HepG2 (cell line): ENCODE measurements around the gene HILPDA. TPM values are rescaled to one million over a fixed set of nuclear protein-coding genes. Genes with fewer than 3 reads are reported as not detected.

Source experiments
- ATAC-seq: fragments of 200-7000 bp; cut with Tn5 transposase; 3 replicates; pipeline ENCODE4 v1.9.1; 2020; ENCODE audit warnings: mild to moderate bottlenecking, moderate library complexity
- BruUV-seq: library from RNA; stranded (reverse); fragments of 400-500 nt; replicated peaks from 2 replicates; lab custom pipeline; 2021; lab: Mats Ljungman, UMichigan
- CTCF ChIA-PET: fragments of 300-600 bp; formaldehyde crosslinking; extraction: SDS; loops from one replicate; lab custom pipeline; 2021; ENCODE audit warnings: low total read pairs, inconsistent platforms, low intra/inter-chr PET ratio; lab: Yijun Ruan, JAX
- POLR2A ChIA-PET: fragments of 350-600 bp; sonication (Branson Sonifier 250); formaldehyde crosslinking; loops from one replicate; lab custom pipeline; 2020; ENCODE audit warnings: antibody characterized with exemption, inconsistent platforms; lab: Yijun Ruan, JAX
- DNase-seq: peaks from one replicate; pipeline ENCODE4 v3.0.0-alpha.2; 2015; ENCODE audit warnings: low spot score
- FAIRE-seq: peaks from 3 replicates; lab custom pipeline; 2011; peaks lifted over from hg19 to GRCh38; lab: Jason Lieb, UNC
- H2AFZ ChIP-seq: one replicate; pipeline ENCODE4 v1.6.1; 2011; ENCODE audit warnings: low read length, inconsistent platforms
- H3K27ac ChIP-seq: fragments of 300-600 bp; 3 replicates; pipeline ENCODE4 v1.8.0; 2011; ENCODE audit warnings: mixed run types, mild to moderate bottlenecking, mixed read lengths, low read length, inconsistent platforms; ENCODE audit not compliant: insufficient read depth; ENCODE audit errors: extremely low read length
- H3K27me3 ChIP-seq, 2 experiments: fragments of 200-600 bp in 1 of 2; 2 replicates in 1 of 2; 3 replicates in 1 of 2; pipeline versions ENCODE4 v1.6.0 to v1.8.0; 2011; ENCODE audit warnings: low read length in 2 of 2, mild to moderate bottlenecking in 2 of 2, moderate library complexity in 2 of 2, inconsistent platforms in 1 of 2; ENCODE audit not compliant: insufficient read depth in 2 of 2, control insufficient read depth in 1 of 2
- H3K36me3 ChIP-seq, 2 experiments: fragments of 200-600 bp in 1 of 2; replicated peaks in 1 of 2; 2 replicates in 1 of 2; 3 replicates in 1 of 2; pipeline versions ENCODE4 v1.5.1 to v1.8.0; 2011; ENCODE audit warnings: low read length in 2 of 2, inconsistent platforms in 1 of 2; ENCODE audit not compliant: insufficient read depth in 2 of 2, control insufficient read depth in 1 of 2
- H3K4me1 ChIP-seq: 2 replicates; pipeline ENCODE4 v1.5.1; 2012; ENCODE audit warnings: low read length, inconsistent platforms; ENCODE audit not compliant: insufficient read depth
- H3K4me2 ChIP-seq: 2 replicates; pipeline ENCODE4 v1.6.0; 2011; ENCODE audit warnings: low read depth, low read length, inconsistent platforms
- H3K4me3 ChIP-seq, 3 experiments: fragments of 200-600 bp in 1 of 3; sonication (generic), shearing (Covaris generic) in 1 of 3; replicated peaks in 1 of 3; 2 replicates each; pipeline ENCODE4 v1.5.1; 2011 to 2016; ENCODE audit warnings: low read length in 3 of 3, inconsistent platforms in 2 of 3, low read depth in 2 of 3, mild to moderate bottlenecking in 2 of 3, control low read depth in 1 of 3, mixed read lengths in 1 of 3; ENCODE audit not compliant: insufficient read depth in 1 of 3
- H3K79me2 ChIP-seq: one replicate; pipeline ENCODE4 v1.6.1; 2011; ENCODE audit warnings: low read length, inconsistent platforms; ENCODE audit not compliant: insufficient read depth
- H3K9ac ChIP-seq: 2 replicates; pipeline ENCODE4 v1.6.0; 2011; ENCODE audit warnings: mild to moderate bottlenecking, low read depth, low read length, inconsistent platforms; ENCODE audit not compliant: insufficient read depth
- H3K9me3 ChIP-seq: 2 replicates; pipeline ENCODE4 v1.5.1; 2012; ENCODE audit warnings: mild to moderate bottlenecking, low read length
- H4K20me1 ChIP-seq: 2 replicates; pipeline ENCODE4 v1.6.0; 2011; ENCODE audit warnings: inconsistent platforms, mild to moderate bottlenecking, low read length, moderate library complexity; ENCODE audit not compliant: insufficient read depth
- KAT7 ChIP-seq: IDR thresholded peaks from 2 replicates; pipeline ENCODE4 v1.6.1; 2018; ENCODE audit warnings: borderline replicate concordance, missing compliant biosample characterization
- SMARCE1 ChIP-seq: fragments of 450-650 bp; IDR thresholded peaks from 2 replicates; pipeline ENCODE4 v1.6.1; 2017; ENCODE audit warnings: borderline replicate concordance
- SNRNP70 ChIP-seq: fragments of 200-400 bp; formaldehyde crosslinking; IDR thresholded peaks from 2 replicates; pipeline ENCODE4 v1.6.1; 2017; ENCODE audit warnings: mild to moderate bottlenecking, low read depth, low read length, moderate library complexity
- ZIK1 ChIP-seq: sonication (generic); formaldehyde crosslinking; IDR thresholded peaks from 2 replicates; pipeline ENCODE4 v1.5.0; 2020; ENCODE audit warnings: mild to moderate bottlenecking, low read depth, missing genetic modification reagents, borderline replicate concordance
- ZNF121 ChIP-seq: sonication (generic); formaldehyde crosslinking; IDR thresholded peaks from 2 replicates; pipeline ENCODE4 v1.5.0; 2020; ENCODE audit warnings: mild to moderate bottlenecking, missing genetic modification reagents
- ZNF530 ChIP-seq: sonication (generic); formaldehyde crosslinking; IDR thresholded peaks from 2 replicates; pipeline ENCODE4 v1.5.0; 2020; ENCODE audit warnings: low read depth, mild to moderate bottlenecking, missing genetic modification reagents
- ZNF615 ChIP-seq: sonication (generic); formaldehyde crosslinking; IDR thresholded peaks from 2 replicates; pipeline ENCODE4 v1.5.0; 2020; ENCODE audit warnings: mild to moderate bottlenecking, missing genetic modification reagents, borderline replicate concordance
- ZNF766 ChIP-seq: sonication (generic); formaldehyde crosslinking; IDR thresholded peaks from 2 replicates; pipeline ENCODE4 v1.5.0; 2020; ENCODE audit warnings: missing genetic modification reagents, borderline replicate concordance
- WGBS: methylation state at CpG from one replicate; pipeline ENCODE4 v1.1.6; 2017; ENCODE audit warnings: low lambda C conversion rate; 5-methylcytosine and 5-hydroxymethylcytosine counted together
- in situ Hi-C: cut with HindIII; loops from 2 replicates; pipeline ENCODE4 v1.10.0; 2017; ENCODE audit warnings: low pct_unique_long_range_greater_than_20kb; ENCODE audit not compliant: extremely low pct_ligation_motif_present
- intact Hi-C: fragments of 100-400 bp; cut with micrococcal nuclease; formaldehyde crosslinking; loops from one replicate; pipeline ENCODE4 v1.10.0; 2022; ENCODE audit not compliant: unreplicated experiment
- polyA plus RNA-seq, 8 experiments: library from polyadenylated mRNA; depleted of rRNA in 3 of 8; stranded (reverse) in 7 of 8; unstranded in 1 of 8; fragments of >200 nt; fragmentation: Illumina TruSeq in 4 of 8; extraction: Trizol in 4 of 8; gene quantifications; 2 replicates each; pipeline versions ENCODE4 v1.2.1 to v1.2.3, GENCODE V29; 2011 to 2016; ENCODE audit warnings: low read depth in 4 of 8, missing spikeins in 1 of 8, mixed read lengths in 1 of 8; ENCODE audit not compliant: insufficient read depth in 1 of 8
- total RNA-seq, 5 experiments: library from RNA; depleted of rRNA; stranded (reverse); fragments of >200 nt; fragmentation: Illumina TruSeq; extraction: Trizol; gene quantifications; 2 replicates each; pipeline ENCODE4 v1.2.3, GENCODE V29; 2016; ENCODE audit warnings: low read depth in 1 of 5
- TF ChIP-seq, protein P1 (sequence below): sonication (generic); formaldehyde crosslinking; IDR thresholded peaks from 2 replicates; pipeline ENCODE4 v1.4.0; 2020; ENCODE audit warnings: missing genetic modification reagents

HILPDA gene
- total and polyA plus RNA-seq, 2 of the 13 experiments (the other 11 are each of a cell fraction or from before 2014, with no cell fraction given): 11.1 to 44.0 TPM

DNA sequence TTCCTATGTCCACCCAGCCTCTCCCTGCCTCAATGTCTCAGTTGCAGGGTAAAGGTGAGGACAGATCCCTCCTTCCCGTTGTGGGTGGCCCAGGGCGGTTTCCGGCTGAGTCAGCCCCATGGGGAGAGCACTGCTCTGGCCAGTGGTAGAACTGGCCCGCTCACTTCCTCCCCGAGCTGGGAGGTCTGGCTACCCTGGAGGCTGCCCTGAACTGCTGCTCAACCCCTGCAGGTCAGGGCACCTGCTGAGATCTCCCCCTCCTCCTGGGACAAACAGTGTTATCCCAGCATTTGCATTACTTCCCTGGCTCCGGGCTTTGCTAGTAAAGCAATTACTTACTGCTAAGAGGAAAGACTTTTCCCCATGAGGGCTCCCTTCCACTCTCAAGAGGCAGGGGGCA is 24.5 kb upstream of the HILPDA start:
- peaks cover 55% of the 10 kb centered on the region for H3K4me1 ChIP-seq
- no peak overlapping the region for H3K4me3 ChIP-seq
- no peak for FAIRE-seq
- TF ChIP-seq ZNF530 (CRISPR knock-in tag) (no peak), ZNF121 (peak; percentile 74), ZNF766 (CRISPR knock-in tag) (no peak)
- no peaks in the 10 kb centered on the region for H3K36me3 ChIP-seq
- 16% methylated on average over 5 of the region's 6 CpGs for WGBS
- no peak overlapping the region for H3K4me2 ChIP-seq
- DNase-seq: no peak
- no peaks in the 10 kb centered on the region for H3K79me2 ChIP-seq
- POLR2A ChIA-PET: no interaction called here
- H3K9ac ChIP-seq: no peak overlapping the region
- no peak overlapping the region for H2AFZ ChIP-seq
- H3K27me3 ChIP-seq: peaks cover 2 to 10% of the 10 kb centered on the region in 2 experiments; a peak in 3 of 5 replicates
- peak; percentile 23; the same call in 1 of the 3 replicates for ATAC-seq
- no peak overlapping the region for H3K27ac ChIP-seq
- in situ Hi-C loops: loop anchor here (25.0 kb wide), 1 partner anchor 456 kb away; no protein-coding TSS in a partner anchor
- no peaks in the 10 kb centered on the region for H4K20me1 ChIP-seq
- intact Hi-C loops: no loop called here
- CTCF ChIA-PET: interaction anchor here (7.4 kb wide), 1 partner anchor 29 kb away, joined by 140 read pairs; no protein-coding TSS in a partner anchor
- no peaks in the 10 kb centered on the region for H3K9me3 ChIP-seq
- no TSS peak for BruUV-seq

DNA sequence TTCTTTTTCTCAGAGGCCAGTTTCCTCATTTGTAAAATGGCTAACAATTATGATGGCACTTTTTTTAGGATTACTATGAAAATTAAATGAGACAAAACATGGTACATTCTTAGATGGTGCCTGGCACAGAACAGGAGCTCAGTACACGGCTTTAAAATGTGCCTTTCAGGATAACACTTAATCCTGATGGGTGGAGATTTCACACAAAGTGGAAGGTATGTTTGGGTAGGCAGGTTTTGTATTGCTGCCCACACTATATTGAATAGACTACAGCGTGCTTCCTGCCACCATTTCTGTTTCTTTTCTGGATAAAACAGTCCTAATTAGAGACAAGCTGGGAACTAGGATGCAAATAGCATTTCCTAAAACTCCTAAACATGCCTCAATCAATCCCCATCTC is 23.9 kb upstream of the HILPDA start:
- H3K4me1 ChIP-seq: peaks cover 53% of the 10 kb centered on the region
- TF ChIP-seq ZNF615 (CRISPR knock-in tag) (no peak), SNRNP70 (no peak), ZIK1 (CRISPR knock-in tag) (no peak), SMARCE1 (no peak), KAT7 (CRISPR knock-in tag) (no peak)
- TF ChIP-seq, protein P1, sequence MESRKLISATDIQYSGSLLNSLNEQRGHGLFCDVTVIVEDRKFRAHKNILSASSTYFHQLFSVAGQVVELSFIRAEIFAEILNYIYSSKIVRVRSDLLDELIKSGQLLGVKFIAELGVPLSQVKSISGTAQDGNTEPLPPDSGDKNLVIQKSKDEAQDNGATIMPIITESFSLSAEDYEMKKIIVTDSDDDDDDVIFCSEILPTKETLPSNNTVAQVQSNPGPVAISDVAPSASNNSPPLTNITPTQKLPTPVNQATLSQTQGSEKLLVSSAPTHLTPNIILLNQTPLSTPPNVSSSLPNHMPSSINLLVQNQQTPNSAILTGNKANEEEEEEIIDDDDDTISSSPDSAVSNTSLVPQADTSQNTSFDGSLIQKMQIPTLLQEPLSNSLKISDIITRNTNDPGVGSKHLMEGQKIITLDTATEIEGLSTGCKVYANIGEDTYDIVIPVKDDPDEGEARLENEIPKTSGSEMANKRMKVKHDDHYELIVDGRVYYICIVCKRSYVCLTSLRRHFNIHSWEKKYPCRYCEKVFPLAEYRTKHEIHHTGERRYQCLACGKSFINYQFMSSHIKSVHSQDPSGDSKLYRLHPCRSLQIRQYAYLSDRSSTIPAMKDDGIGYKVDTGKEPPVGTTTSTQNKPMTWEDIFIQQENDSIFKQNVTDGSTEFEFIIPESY (CRISPR knock-in tag): no peak
- TF ChIP-seq, all 625 proteins: peak for 0
- no peaks in the 10 kb centered on the region for H4K20me1 ChIP-seq
- H3K27me3 ChIP-seq: peaks cover 2 to 10% of the 10 kb centered on the region in 2 experiments; a peak in 3 of 5 replicates
- H3K9ac ChIP-seq: no peak overlapping the region
- no peak for ATAC-seq
- ChIA-PET CTCF (interaction anchor here (7.4 kb wide), 1 partner anchor 28 kb away, joined by 140 read pairs; no protein-coding TSS in a partner anchor), POLR2A (interaction anchor here (1.1 kb wide), 1 partner anchor 24 kb away, joined by 5 read pairs; the partner anchor contains the start of gene HILPDA)
- DNase-seq: no peak
- WGBS: 45% methylated on average over 2 of the region's 2 CpGs
- no peak overlapping the region for H3K27ac ChIP-seq
- in situ Hi-C loops: loop anchor here (25.0 kb wide), 1 partner anchor 456 kb away; no protein-coding TSS in a partner anchor
- H3K4me2 ChIP-seq: no peak overlapping the region
- FAIRE-seq: no peak
- intact Hi-C loops: no loop called here
- BruUV-seq: no TSS peak
- no peaks in the 10 kb centered on the region for H3K9me3 ChIP-seq
- H3K79me2 ChIP-seq: no peaks in the 10 kb centered on the region
- no peak overlapping the region for H3K4me3 ChIP-seq
- H3K36me3 ChIP-seq: no peaks in the 10 kb centered on the region
- no peak overlapping the region for H2AFZ ChIP-seq
